GM23338 (cell line): ENCODE data around the gene SPIN2B. TPM values are rescaled to one million over a fixed set of nuclear protein-coding genes. Genes with fewer than 3 reads are reported as not detected.
"Not testable (repeated sequence)": the region's sequence is repeated elsewhere in the genome, so short reads cannot be mapped to it uniquely, and the experiment has no call there.

Experiments used
- ATAC-seq: fragments of 200-7000 bp; cut with Tn5 transposase; 3 replicates; pipeline ENCODE4 v1.9.1; 2020
- DNase-seq: peaks from one replicate; pipeline ENCODE4 v3.0.0-alpha.2; 2015; ENCODE audit warnings: low spot score
- H2AFZ ChIP-seq: fragments of 200-600 bp; sonication (generic); 2 replicates; pipeline ENCODE4 v1.8.0; 2016; ENCODE audit warnings: antibody characterized with exemption, mild to moderate bottlenecking, moderate library complexity
- H3F3A ChIP-seq: fragments of 200-600 bp; sonication (generic); replicated peaks from 2 replicates; pipeline ENCODE4 v1.8.0; 2017; ENCODE audit warnings: antibody characterized with exemption, mixed run types, low read depth
- H3K27ac ChIP-seq: fragments of 200-600 bp; sonication (generic); 2 replicates; pipeline ENCODE4 v1.6.1; 2016; ENCODE audit warnings: low read depth
- H3K27me3 ChIP-seq: fragments of 200-600 bp; sonication (generic); 2 replicates; pipeline ENCODE4 v1.8.0; 2016; ENCODE audit warnings: mild to moderate bottlenecking, mixed run types, moderate library complexity; ENCODE audit not compliant: insufficient read depth
- H3K36me3 ChIP-seq: fragments of 200-600 bp; sonication (generic); 2 replicates; pipeline ENCODE4 v1.8.0; 2016; ENCODE audit warnings: mild to moderate bottlenecking; ENCODE audit not compliant: insufficient read depth
- H3K4me1 ChIP-seq: fragments of 200-600 bp; sonication (generic); 2 replicates; pipeline ENCODE4 v1.8.0; 2016; ENCODE audit warnings: mild to moderate bottlenecking, moderate library complexity; ENCODE audit not compliant: insufficient read depth
- H3K4me2 ChIP-seq: fragments of 200-600 bp; sonication (generic); 2 replicates; pipeline ENCODE4 v1.7.1; 2017; ENCODE audit warnings: mixed run types
- H3K4me3 ChIP-seq: fragments of 200-600 bp; sonication (generic); 2 replicates; pipeline ENCODE4 v1.6.1; 2016; ENCODE audit warnings: mixed run types
- H3K79me2 ChIP-seq: fragments of 200-600 bp; sonication (generic); replicated peaks from 2 replicates; pipeline ENCODE4 v1.8.0; 2017; ENCODE audit warnings: mild to moderate bottlenecking; ENCODE audit not compliant: insufficient read depth
- H3K9me2 ChIP-seq: fragments of 200-600 bp; sonication (generic); 2 replicates; pipeline ENCODE4 v1.8.0; 2017; ENCODE audit not compliant: insufficient read depth
- H4K20me1 ChIP-seq: fragments of 200-600 bp; sonication (generic); replicated peaks from 2 replicates; pipeline ENCODE4 v1.8.0; 2017; ENCODE audit warnings: mild to moderate bottlenecking; ENCODE audit not compliant: insufficient read depth
- H3K27ac Mint-ChIP-seq: 2 replicates; pipeline ENCODE4 v1.8.0; 2020; ENCODE audit warnings: inconsistent platforms, mild to moderate bottlenecking, moderate library complexity, mixed read lengths
- H3K27me3 Mint-ChIP-seq: 3 replicates; pipeline ENCODE4 v1.8.0; 2022; ENCODE audit warnings: low read depth, mild to moderate bottlenecking, moderate library complexity, mixed read lengths, inconsistent platforms; ENCODE audit not compliant: insufficient read depth, poor library complexity
- H3K36me3 Mint-ChIP-seq: 3 replicates; pipeline ENCODE4 v1.8.0; 2021; ENCODE audit warnings: low read depth, mild to moderate bottlenecking, inconsistent platforms, moderate library complexity, mixed read lengths
- H3K4me1 Mint-ChIP-seq: 3 replicates; pipeline ENCODE4 v1.8.0; 2020; ENCODE audit warnings: mild to moderate bottlenecking, inconsistent platforms, mixed read lengths
- H3K4me3 Mint-ChIP-seq: 3 replicates; pipeline ENCODE4 v1.8.0; 2021; ENCODE audit warnings: moderate library complexity, mild to moderate bottlenecking, inconsistent platforms, mixed read lengths
- H3K9me3 Mint-ChIP-seq: 3 replicates; pipeline ENCODE4 v1.8.0; 2020; ENCODE audit warnings: moderate library complexity, mild to moderate bottlenecking, inconsistent platforms, mixed read lengths
- POLR2AphosphoS5 ChIP-seq: IDR thresholded peaks from 2 replicates; pipeline ENCODE4 v1.6.1; 2016; ENCODE audit warnings: antibody characterized with exemption, low read depth
- polyA plus RNA-seq: library from polyadenylated mRNA; unstranded; fragments of >200 nt; fragmentation: Nextera tagmentation; extraction: Ambion mirVana; gene quantifications from 2 replicates; pipeline ENCODE4 v1.2.1, GENCODE V29; 2016
- total RNA-seq: library from RNA; depleted of rRNA; stranded (reverse); fragments of >200 nt; shearing (Covaris generic); gene quantifications from 2 replicates; pipeline ENCODE4 v1.2.3, GENCODE V29; 2014
- TF ChIP-seq, protein P1 (sequence below), 2 experiments: fragments of 200-600 bp in 1 of 2; sonication (generic) in 1 of 2; conservative IDR thresholded peaks; 2 replicates each; pipeline versions ENCODE4 v1.5.1 to v1.6.1; 2016 to 2017; ENCODE audit warnings: antibody characterized with exemption in 2 of 2, low read depth in 2 of 2, mild to moderate bottlenecking in 2 of 2, moderate library complexity in 1 of 2
- TF ChIP-seq, protein P2 (sequence below): IDR thresholded peaks from one replicate; pipeline ENCODE4 v1.6.1; 2018; ENCODE audit warnings: antibody characterized with exemption; ENCODE audit not compliant: unreplicated experiment
- TF ChIP-seq, protein P3 (sequence below): fragments of 250-450 bp; sonication (Bioruptor Pico); IDR thresholded peaks from 2 replicates; pipeline ENCODE4 v1.5.0; 2020; ENCODE audit warnings: mild to moderate bottlenecking, moderate library complexity

The SPIN2B gene
- total and polyA plus RNA-seq, 2 experiments from 2014 or later: 7.9 to 12.6 TPM

GRCh38 chrX:57137073-57137472 is 15.7 kb upstream of the SPIN2B start, which contains the start of gene SPIN2A:
Gene SPIN2A (minus strand): TSS chrX:57137397. CDS start chrX:57136597, 800 bp downstream.
- ATAC-seq (peak; percentile 89), DNase-seq (peak; percentile 72)
- peak within 1 kb of the TSS; percentile 73 for H3K4me2 ChIP-seq
- H3K9me3 Mint-ChIP-seq, H4K20me1 ChIP-seq, H3K27me3 Mint-ChIP-seq, H2AFZ ChIP-seq, H3K36me3 ChIP-seq, H3K79me2 ChIP-seq, H3F3A ChIP-seq, H3K4me1 ChIP-seq, H3K27me3 ChIP-seq, H3K9me2 ChIP-seq: not testable (repeated sequence)
- TF ChIP-seq, protein P1, sequence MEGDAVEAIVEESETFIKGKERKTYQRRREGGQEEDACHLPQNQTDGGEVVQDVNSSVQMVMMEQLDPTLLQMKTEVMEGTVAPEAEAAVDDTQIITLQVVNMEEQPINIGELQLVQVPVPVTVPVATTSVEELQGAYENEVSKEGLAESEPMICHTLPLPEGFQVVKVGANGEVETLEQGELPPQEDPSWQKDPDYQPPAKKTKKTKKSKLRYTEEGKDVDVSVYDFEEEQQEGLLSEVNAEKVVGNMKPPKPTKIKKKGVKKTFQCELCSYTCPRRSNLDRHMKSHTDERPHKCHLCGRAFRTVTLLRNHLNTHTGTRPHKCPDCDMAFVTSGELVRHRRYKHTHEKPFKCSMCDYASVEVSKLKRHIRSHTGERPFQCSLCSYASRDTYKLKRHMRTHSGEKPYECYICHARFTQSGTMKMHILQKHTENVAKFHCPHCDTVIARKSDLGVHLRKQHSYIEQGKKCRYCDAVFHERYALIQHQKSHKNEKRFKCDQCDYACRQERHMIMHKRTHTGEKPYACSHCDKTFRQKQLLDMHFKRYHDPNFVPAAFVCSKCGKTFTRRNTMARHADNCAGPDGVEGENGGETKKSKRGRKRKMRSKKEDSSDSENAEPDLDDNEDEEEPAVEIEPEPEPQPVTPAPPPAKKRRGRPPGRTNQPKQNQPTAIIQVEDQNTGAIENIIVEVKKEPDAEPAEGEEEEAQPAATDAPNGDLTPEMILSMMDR (conservative IDR thresholded peaks at IDR 0.05; ENCODE audit: low read depth in 2 of 2): peak in 1 of 2 experiments; percentile 20; a peak in 1 of 4 replicates
- H3K36me3 Mint-ChIP-seq: peaks cover 12% of the 10 kb centered on the region
- H3K4me1 Mint-ChIP-seq: peaks cover 16% of the 10 kb centered on the region
- peak within 1 kb of the TSS; percentile 75 for H3K4me3 Mint-ChIP-seq
- peak within 1 kb of the TSS; percentile 72; the same call in 1 of the 2 replicates for H3K27ac ChIP-seq
- peak within 1 kb of the TSS; percentile 51 for H3K4me3 ChIP-seq
- H3K27ac Mint-ChIP-seq: peak within 1 kb of the TSS; percentile 90

DNA sequence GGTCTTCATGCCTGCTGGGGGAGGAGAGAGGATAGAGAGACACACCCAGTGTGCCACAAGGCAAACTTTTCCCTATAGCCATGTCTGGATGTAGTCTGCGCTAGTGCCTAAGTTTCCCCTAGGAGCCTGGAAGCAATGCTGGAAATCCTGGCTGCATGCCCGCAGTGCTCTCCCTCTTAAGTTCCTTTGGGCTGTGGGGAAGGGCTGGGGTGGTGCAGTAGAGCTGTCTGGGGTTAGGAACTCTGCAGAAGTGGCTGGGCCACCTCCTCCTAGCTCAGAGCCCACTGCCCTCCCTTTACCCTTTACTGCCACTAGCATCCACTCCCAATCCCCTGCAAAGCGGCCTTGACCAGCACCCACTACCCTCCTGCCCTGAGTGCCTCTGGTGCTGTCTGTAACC is 15.2 kb upstream of the SPIN2B start:
- H4K20me1 ChIP-seq, DNase-seq, H3K9me3 Mint-ChIP-seq, H2AFZ ChIP-seq, H3K27ac ChIP-seq, H3K27me3 ChIP-seq, H3K9me2 ChIP-seq, H3F3A ChIP-seq, H3K27ac Mint-ChIP-seq, H3K36me3 ChIP-seq, H3K79me2 ChIP-seq, H3K4me1 ChIP-seq, H3K27me3 Mint-ChIP-seq: not testable (repeated sequence)
- ATAC-seq: peak; percentile 53; the same call in 2 of the 3 replicates
- H3K4me3 Mint-ChIP-seq: peak overlapping the region; percentile 75
- H3K4me1 Mint-ChIP-seq: peaks cover 16% of the 10 kb centered on the region
- Histone ChIP-seq H3K4me3 (peak overlapping the region; percentile 51), H3K4me2 (peak overlapping the region; percentile 73; the same call in 1 of the 2 replicates)
- peaks cover 12% of the 10 kb centered on the region for H3K36me3 Mint-ChIP-seq

DNA sequence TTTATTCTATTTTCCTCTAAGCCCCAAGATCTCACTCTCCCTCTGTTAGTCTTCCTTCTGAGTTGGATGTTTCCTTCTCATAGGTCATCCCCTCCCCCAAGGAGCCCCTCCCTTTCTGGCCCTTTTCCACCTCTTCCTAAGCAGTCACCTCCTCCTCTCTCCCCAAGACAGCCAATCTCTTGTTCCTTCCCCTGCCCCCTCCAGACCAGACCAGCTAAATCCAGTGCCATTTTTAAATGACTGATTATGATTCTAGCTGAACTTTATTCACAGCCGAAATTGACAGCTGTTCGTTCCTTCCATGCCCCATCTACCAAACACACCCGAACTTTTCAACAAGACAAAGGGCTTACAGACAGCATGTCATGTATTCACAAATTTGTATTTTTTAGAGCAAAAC is 13.9 kb upstream of the SPIN2B start:
- H3K4me3 ChIP-seq: no peak overlapping the region
- peaks cover 16% of the 10 kb centered on the region for H3K4me1 Mint-ChIP-seq
- TF ChIP-seq POLR2AphosphoS5: no peak
- TF ChIP-seq, protein P2, sequence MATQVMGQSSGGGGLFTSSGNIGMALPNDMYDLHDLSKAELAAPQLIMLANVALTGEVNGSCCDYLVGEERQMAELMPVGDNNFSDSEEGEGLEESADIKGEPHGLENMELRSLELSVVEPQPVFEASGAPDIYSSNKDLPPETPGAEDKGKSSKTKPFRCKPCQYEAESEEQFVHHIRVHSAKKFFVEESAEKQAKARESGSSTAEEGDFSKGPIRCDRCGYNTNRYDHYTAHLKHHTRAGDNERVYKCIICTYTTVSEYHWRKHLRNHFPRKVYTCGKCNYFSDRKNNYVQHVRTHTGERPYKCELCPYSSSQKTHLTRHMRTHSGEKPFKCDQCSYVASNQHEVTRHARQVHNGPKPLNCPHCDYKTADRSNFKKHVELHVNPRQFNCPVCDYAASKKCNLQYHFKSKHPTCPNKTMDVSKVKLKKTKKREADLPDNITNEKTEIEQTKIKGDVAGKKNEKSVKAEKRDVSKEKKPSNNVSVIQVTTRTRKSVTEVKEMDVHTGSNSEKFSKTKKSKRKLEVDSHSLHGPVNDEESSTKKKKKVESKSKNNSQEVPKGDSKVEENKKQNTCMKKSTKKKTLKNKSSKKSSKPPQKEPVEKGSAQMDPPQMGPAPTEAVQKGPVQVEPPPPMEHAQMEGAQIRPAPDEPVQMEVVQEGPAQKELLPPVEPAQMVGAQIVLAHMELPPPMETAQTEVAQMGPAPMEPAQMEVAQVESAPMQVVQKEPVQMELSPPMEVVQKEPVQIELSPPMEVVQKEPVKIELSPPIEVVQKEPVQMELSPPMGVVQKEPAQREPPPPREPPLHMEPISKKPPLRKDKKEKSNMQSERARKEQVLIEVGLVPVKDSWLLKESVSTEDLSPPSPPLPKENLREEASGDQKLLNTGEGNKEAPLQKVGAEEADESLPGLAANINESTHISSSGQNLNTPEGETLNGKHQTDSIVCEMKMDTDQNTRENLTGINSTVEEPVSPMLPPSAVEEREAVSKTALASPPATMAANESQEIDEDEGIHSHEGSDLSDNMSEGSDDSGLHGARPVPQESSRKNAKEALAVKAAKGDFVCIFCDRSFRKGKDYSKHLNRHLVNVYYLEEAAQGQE: no peak
- TF ChIP-seq, protein P3, sequence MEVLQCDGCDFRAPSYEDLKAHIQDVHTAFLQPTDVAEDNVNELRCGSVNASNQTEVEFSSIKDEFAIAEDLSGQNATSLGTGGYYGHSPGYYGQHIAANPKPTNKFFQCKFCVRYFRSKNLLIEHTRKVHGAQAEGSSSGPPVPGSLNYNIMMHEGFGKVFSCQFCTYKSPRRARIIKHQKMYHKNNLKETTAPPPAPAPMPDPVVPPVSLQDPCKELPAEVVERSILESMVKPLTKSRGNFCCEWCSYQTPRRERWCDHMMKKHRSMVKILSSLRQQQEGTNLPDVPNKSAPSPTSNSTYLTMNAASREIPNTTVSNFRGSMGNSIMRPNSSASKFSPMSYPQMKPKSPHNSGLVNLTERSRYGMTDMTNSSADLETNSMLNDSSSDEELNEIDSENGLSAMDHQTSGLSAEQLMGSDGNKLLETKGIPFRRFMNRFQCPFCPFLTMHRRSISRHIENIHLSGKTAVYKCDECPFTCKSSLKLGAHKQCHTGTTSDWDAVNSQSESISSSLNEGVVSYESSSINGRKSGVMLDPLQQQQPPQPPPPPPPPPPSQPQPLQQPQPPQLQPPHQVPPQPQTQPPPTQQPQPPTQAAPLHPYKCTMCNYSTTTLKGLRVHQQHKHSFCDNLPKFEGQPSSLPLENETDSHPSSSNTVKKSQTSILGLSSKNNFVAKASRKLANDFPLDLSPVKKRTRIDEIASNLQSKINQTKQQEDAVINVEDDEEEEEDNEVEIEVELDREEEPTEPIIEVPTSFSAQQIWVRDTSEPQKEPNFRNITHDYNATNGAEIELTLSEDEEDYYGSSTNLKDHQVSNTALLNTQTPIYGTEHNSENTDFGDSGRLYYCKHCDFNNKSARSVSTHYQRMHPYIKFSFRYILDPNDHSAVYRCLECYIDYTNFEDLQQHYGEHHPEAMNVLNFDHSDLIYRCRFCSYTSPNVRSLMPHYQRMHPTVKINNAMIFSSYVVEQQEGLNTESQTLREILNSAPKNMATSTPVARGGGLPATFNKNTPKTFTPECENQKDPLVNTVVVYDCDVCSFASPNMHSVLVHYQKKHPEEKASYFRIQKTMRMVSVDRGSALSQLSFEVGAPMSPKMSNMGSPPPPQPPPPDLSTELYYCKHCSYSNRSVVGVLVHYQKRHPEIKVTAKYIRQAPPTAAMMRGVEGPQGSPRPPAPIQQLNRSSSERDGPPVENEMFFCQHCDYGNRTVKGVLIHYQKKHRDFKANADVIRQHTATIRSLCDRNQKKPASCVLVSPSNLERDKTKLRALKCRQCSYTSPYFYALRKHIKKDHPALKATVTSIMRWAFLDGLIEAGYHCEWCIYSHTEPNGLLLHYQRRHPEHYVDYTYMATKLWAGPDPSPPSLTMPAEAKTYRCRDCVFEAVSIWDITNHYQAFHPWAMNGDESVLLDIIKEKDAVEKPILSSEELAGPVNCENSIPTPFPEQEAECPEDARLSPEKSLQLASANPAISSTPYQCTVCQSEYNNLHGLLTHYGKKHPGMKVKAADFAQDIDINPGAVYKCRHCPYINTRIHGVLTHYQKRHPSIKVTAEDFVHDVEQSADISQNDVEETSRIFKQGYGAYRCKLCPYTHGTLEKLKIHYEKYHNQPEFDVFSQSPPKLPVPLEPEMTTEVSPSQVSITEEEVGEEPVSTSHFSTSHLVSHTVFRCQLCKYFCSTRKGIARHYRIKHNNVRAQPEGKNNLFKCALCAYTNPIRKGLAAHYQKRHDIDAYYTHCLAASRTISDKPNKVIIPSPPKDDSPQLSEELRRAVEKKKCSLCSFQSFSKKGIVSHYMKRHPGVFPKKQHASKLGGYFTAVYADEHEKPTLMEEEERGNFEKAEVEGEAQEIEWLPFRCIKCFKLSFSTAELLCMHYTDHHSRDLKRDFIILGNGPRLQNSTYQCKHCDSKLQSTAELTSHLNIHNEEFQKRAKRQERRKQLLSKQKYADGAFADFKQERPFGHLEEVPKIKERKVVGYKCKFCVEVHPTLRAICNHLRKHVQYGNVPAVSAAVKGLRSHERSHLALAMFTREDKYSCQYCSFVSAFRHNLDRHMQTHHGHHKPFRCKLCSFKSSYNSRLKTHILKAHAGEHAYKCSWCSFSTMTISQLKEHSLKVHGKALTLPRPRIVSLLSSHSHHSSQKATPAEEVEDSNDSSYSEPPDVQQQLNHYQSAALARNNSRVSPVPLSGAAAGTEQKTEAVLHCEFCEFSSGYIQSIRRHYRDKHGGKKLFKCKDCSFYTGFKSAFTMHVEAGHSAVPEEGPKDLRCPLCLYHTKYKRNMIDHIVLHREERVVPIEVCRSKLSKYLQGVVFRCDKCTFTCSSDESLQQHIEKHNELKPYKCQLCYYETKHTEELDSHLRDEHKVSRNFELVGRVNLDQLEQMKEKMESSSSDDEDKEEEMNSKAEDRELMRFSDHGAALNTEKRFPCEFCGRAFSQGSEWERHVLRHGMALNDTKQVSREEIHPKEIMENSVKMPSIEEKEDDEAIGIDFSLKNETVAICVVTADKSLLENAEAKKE (CRISPR knock-in tag): no peak

More for the DNA sequence above, 13.9 kb upstream of the SPIN2B start:
- Histone ChIP-seq H4K20me1 (no peaks in the 10 kb centered on the region), H3K27me3 (no peaks in the 10 kb centered on the region), H3K9me2 (no peaks in the 10 kb centered on the region), H3F3A (no peaks in the 10 kb centered on the region), H3K4me2 (no peak overlapping the region), H3K27ac (no peak overlapping the region), H3K36me3 (no peaks in the 10 kb centered on the region), H3K79me2 (no peaks in the 10 kb centered on the region), H2AFZ (no peak overlapping the region), H3K4me1 (peaks cover 4% of the 10 kb centered on the region; the same call in 1 of the 2 replicates)
- no peaks in the 10 kb centered on the region for H3K27me3 Mint-ChIP-seq
- H3K36me3 Mint-ChIP-seq: peaks cover 12% of the 10 kb centered on the region
- DNase-seq (no peak), ATAC-seq (no peak)
- no peak overlapping the region for H3K27ac Mint-ChIP-seq
- H3K9me3 Mint-ChIP-seq: no peaks in the 10 kb centered on the region; the same call in 2 of the 3 replicates
- H3K4me3 Mint-ChIP-seq: no peak overlapping the region
